Uterus (tissue), 2 donors: Measurements from ENCODE around the gene SKOR1.

Experiments
- POLR2A ChIP-seq, 2 donors: fragments of 450-650 bp; IDR thresholded peaks; one replicate each; pipeline ENCODE4 v1.6.1; 2016; ENCODE audit warnings: antibody characterized with exemption in 2 of 2, mild to moderate bottlenecking in 1 of 2, moderate library complexity in 1 of 2
- TF ChIP-seq, protein P1 (sequence below), 4 experiments: fragments of 200-600 bp in 2 of 4; fragments of 450-650 bp in 2 of 4; sonication (generic) in 2 of 4; IDR thresholded peaks; one replicate each; pipeline ENCODE4 v1.5.1; 2016 to 2019; ENCODE audit warnings: antibody characterized with exemption in 4 of 4, mild to moderate bottlenecking in 2 of 4, moderate library complexity in 1 of 4

DNA sequence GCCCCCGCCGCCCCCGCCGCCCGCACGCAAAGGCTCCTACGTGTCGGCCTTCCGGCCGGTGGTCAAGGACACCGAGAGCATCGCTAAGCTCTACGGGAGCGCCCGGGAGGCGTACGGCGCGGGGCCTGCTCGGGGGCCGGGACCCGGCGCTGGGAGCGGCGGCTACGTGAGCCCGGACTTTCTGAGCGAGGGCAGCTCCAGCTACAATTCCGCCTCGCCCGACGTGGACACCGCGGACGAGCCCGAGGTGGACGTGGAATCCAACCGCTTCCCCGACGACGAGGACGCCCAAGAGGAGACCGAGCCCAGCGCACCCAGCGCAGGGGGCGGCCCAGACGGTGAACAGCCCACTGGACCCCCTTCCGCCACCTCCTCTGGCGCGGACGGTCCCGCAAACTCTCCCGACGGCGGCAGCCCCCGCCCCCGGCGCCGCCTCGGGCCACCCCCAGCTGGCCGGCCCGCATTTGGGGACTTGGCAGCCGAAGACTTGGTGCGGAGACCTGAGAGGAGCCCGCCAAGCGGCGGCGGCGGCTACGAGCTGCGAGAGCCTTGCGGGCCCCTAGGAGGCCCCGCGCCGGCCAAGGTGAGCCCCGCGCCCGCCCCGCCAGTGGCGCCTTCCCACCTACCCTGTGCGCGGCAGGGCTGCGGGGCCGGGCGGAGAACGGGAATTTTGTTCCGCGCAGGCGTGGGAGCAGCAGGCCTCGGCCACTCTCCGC, 2.4 kb downstream of the SKOR1 start:
- TF ChIP-seq, protein P1, sequence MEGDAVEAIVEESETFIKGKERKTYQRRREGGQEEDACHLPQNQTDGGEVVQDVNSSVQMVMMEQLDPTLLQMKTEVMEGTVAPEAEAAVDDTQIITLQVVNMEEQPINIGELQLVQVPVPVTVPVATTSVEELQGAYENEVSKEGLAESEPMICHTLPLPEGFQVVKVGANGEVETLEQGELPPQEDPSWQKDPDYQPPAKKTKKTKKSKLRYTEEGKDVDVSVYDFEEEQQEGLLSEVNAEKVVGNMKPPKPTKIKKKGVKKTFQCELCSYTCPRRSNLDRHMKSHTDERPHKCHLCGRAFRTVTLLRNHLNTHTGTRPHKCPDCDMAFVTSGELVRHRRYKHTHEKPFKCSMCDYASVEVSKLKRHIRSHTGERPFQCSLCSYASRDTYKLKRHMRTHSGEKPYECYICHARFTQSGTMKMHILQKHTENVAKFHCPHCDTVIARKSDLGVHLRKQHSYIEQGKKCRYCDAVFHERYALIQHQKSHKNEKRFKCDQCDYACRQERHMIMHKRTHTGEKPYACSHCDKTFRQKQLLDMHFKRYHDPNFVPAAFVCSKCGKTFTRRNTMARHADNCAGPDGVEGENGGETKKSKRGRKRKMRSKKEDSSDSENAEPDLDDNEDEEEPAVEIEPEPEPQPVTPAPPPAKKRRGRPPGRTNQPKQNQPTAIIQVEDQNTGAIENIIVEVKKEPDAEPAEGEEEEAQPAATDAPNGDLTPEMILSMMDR (IDR thresholded peaks at IDR 0.05), result no peak
- TF ChIP-seq POLR2A (IDR thresholded peaks at IDR 0.05), result no peak
